DMS 273 (cell line): ENCODE measurements around the gene SCAMP3.

Experiments
- DNase-seq: peaks from one replicate; lab custom pipeline; 2025; ENCODE audit not compliant: unreplicated experiment; lab: John Stamatoyannopoulos, UW

SCAMP3 gene

DNA sequence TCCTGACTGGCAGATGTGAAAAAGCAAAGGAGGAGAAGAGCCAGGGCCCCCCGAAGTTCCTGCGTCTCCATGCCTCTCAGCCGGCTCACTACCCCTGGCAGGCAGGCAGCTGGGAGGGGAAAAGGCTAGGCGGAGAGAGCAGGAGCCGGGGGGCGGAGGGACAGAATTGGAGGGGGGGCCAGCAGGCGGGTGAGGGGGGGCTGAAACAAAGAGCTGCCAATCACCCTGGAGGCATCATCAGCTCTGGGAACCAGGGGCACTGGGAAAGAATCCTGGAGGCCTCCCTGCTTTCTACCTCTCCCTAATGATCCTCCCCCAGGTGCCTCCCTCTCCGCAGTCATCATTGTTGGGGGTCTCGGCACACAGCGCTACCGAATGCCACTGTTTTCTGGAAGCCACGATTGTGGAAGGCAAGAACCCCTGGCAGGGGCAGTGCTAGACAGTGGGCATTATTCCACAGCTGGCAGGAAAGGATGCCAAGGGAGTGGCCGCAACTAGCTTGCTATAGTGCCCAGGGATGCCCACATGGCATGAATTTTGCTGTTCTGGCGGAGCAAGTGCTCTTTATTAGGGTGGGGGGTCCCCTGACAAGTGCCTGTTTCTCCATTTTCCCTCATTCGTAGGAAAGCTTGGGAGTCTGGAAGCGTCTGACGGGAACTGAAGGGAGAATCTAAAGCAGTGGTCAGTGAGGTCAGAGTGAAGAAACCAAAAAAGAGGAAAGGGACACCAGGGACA, 54.2 kb downstream of the SCAMP3 start, which contains the start of gene THBS3:
Gene THBS3, minus strand, starts transcription at position 92 of the 735 bp plus-strand sequence. Its CDS starts 21 bp downstream, at position 71.
- DNase-seq, result peak; percentile 90

DNA sequence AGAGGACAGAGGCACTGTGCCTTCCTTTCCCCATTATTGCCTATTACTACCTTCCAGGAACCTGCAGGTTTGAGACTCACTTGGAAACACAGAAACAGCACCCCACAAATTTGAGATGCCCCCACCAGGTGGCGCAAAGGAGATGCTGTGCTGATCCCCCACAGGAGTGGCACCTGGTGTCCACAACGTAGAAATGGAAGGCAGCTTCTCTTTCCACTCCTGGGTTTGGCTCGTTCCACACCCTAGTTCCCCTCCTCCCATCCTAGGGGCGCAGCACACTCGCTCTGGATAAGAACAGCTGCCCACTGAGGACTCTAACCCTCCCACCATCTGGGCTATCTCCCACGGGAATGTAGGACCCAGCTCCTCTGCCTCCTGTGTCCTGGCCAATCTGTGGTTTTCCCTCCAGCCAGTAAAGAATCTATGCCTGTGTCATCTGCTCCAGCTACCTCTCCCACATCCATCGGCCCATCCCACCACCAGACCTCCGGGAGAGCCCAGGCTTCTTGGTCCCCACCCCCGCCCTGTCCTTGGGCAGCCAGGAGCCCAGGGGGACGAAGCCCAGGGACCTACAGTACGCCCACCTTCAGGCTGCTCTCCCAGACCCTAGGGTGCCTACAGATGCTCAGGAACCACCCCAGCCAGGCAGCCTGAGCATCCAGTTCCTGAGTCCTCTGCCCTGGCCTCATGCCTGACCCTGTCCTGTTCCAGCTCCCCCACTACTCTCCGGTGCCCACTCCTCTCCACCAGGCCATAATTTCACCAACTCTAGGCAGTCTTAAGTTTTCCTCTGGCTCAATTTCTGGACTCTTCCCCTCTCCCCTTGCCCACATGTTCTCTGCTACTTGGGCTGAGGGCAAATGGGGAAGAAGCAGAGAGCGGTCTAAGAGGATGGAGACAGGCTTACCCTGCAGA, 55.0 kb downstream of the SCAMP3 start:
- peak; percentile 96 for DNase-seq
